Mesenchymal stem cell (in vitro differentiated cells and primary cell): ENCODE measurements around the gene CCSER1.
"Not testable (repeated sequence)": the region's sequence is repeated elsewhere in the genome, so short reads cannot be mapped to it uniquely, and the experiment has no call there.

Experiments
- DNase-seq: peaks from one replicate; pipeline ENCODE4 v3.0.0-alpha.2; 2013
- H2AFZ ChIP-seq: one replicate; pipeline ENCODE4 v1.6.1; 2013; ENCODE audit warnings: low read depth, mild to moderate bottlenecking, control low read depth, inconsistent platforms, low read length, moderate library complexity
- H2AK5ac ChIP-seq: 2 replicates; pipeline ENCODE4 v1.6.1; 2013; ENCODE audit warnings: low read length, moderate library complexity, mild to moderate bottlenecking, inconsistent platforms; ENCODE audit not compliant: severe bottlenecking
- H2BK120ac ChIP-seq: one replicate; pipeline ENCODE4 v1.6.1; 2013; ENCODE audit warnings: low read depth, mild to moderate bottlenecking, inconsistent platforms, low read length, moderate library complexity
- H2BK12ac ChIP-seq, 2 experiments: one replicate each; pipeline ENCODE4 v1.6.1; 2013; ENCODE audit warnings: inconsistent platforms in 2 of 2, low read length in 2 of 2, mild to moderate bottlenecking in 2 of 2, moderate library complexity in 2 of 2, control low read depth in 1 of 2
- H2BK15ac ChIP-seq: one replicate; pipeline ENCODE4 v1.6.1; 2013; ENCODE audit warnings: mild to moderate bottlenecking, low read depth, inconsistent platforms; ENCODE audit not compliant: poor library complexity, severe bottlenecking
- H2BK5ac ChIP-seq: 2 replicates; pipeline ENCODE4 v1.6.1; 2013; ENCODE audit warnings: low read depth, mild to moderate bottlenecking, low read length, control low read depth, inconsistent platforms; ENCODE audit not compliant: poor library complexity, severe bottlenecking
- H3K14ac ChIP-seq, 2 experiments: one replicate each; pipeline ENCODE4 v1.6.1; 2013; ENCODE audit warnings: inconsistent platforms in 2 of 2, low read length in 2 of 2, control low read depth in 1 of 2, mild to moderate bottlenecking in 1 of 2, moderate library complexity in 1 of 2
- H3K18ac ChIP-seq, 2 experiments: one replicate each; pipeline ENCODE4 v1.6.1; 2013; ENCODE audit warnings: inconsistent platforms in 2 of 2, low read length in 2 of 2, control low read depth in 1 of 2, low read depth in 1 of 2, mild to moderate bottlenecking in 1 of 2
- H3K23ac ChIP-seq, 2 experiments: one replicate each; pipeline ENCODE4 v1.6.1; 2013; ENCODE audit warnings: inconsistent platforms in 2 of 2, low read length in 2 of 2, mild to moderate bottlenecking in 2 of 2, moderate library complexity in 2 of 2, control low read depth in 1 of 2
- H3K27ac ChIP-seq: 2 replicates; pipeline ENCODE4 v1.5.1; 2013; ENCODE audit warnings: mild to moderate bottlenecking, moderate library complexity, low read length, control low read depth, inconsistent platforms; ENCODE audit not compliant: poor library complexity, severe bottlenecking
- H3K27me3 ChIP-seq, 2 experiments: 2 replicates each; pipeline versions ENCODE4 v1.6.1 to v1.7.0; 2013; ENCODE audit warnings: low read length in 2 of 2, mild to moderate bottlenecking in 2 of 2, moderate library complexity in 2 of 2, control low read depth in 1 of 2, inconsistent platforms in 1 of 2; ENCODE audit not compliant: control insufficient read depth in 1 of 2, insufficient read depth in 1 of 2
- H3K36me3 ChIP-seq, 2 experiments: 2 replicates each; pipeline versions ENCODE4 v1.6.1 to v1.7.0; 2013; ENCODE audit warnings: low read length in 2 of 2, control low read depth in 1 of 2, inconsistent platforms in 1 of 2, low read depth in 1 of 2, mild to moderate bottlenecking in 1 of 2; ENCODE audit not compliant: insufficient read depth in 2 of 2, control insufficient read depth in 1 of 2
- H3K4ac ChIP-seq, 2 experiments: one replicate each; pipeline ENCODE4 v1.6.1; 2013; ENCODE audit warnings: inconsistent platforms in 2 of 2, low read length in 2 of 2, mild to moderate bottlenecking in 2 of 2, moderate library complexity in 2 of 2, control low read depth in 1 of 2, low read depth in 1 of 2
- H3K4me1 ChIP-seq: 2 replicates; pipeline ENCODE4 v1.6.1; 2013; ENCODE audit warnings: low read depth, low read length, control low read depth; ENCODE audit not compliant: control insufficient read depth, insufficient read depth
- H3K4me2 ChIP-seq: 2 replicates; pipeline ENCODE4 v1.6.1; 2013; ENCODE audit warnings: low read length, mild to moderate bottlenecking, inconsistent platforms; ENCODE audit not compliant: poor library complexity, severe bottlenecking
- H3K4me3 ChIP-seq, 2 experiments: 2 replicates each; pipeline versions ENCODE4 v1.5.1 to v1.7.0; 2013; ENCODE audit warnings: low read length in 2 of 2, mild to moderate bottlenecking in 2 of 2, control low read depth in 1 of 2, low read depth in 1 of 2; ENCODE audit not compliant: insufficient read depth in 1 of 2
- H3K79me1 ChIP-seq: replicated peaks from 2 replicates; pipeline ENCODE4 v1.6.1; 2013; ENCODE audit warnings: mild to moderate bottlenecking, control low read depth, low read length, inconsistent platforms; ENCODE audit not compliant: poor library complexity, severe bottlenecking
- H3K9ac ChIP-seq: 2 replicates; pipeline ENCODE4 v1.7.0; 2013; ENCODE audit warnings: mild to moderate bottlenecking, low read length, moderate library complexity
- H3K9me3 ChIP-seq: 2 replicates; pipeline ENCODE4 v1.7.0; 2013; ENCODE audit warnings: mild to moderate bottlenecking, low read length; ENCODE audit not compliant: control insufficient read depth
- H4K8ac ChIP-seq: one replicate; pipeline ENCODE4 v1.6.1; 2013; ENCODE audit warnings: inconsistent platforms, mild to moderate bottlenecking, low read length, moderate library complexity
- H4K91ac ChIP-seq: one replicate; pipeline ENCODE4 v1.6.1; 2013; ENCODE audit warnings: mild to moderate bottlenecking, low read length, inconsistent platforms
- WGBS: methylation state at CpG from one replicate; pipeline ENCODE4 v1.1.7; 2013; ENCODE audit warnings: mixed read lengths; 5-methylcytosine and 5-hydroxymethylcytosine counted together

CCSER1 gene

DNA sequence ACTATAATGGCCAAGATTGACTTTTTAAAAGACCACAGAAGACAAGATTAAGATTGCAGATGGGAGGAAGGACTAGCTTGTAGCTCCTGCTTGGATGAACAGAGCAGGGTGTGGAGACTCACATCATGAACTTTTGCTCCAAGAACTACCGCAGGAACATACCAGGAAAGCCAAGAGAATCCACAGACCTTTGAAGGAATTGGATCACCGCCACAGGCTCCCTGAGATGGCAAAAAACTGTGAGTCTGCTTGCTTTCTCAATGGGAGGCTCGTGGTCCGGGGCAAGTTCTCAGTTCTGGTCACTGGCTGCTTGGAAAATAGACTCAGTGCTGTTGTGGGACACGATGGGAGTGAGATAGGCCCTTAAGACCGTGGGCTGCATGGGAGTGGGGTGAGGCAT, 276.6 kb downstream of the CCSER1 start:
- Histone ChIP-seq H3K27me3 (no peaks in the 10 kb centered on the region), H3K14ac (no peak overlapping the region), H3K79me1 (no peaks in the 10 kb centered on the region), H3K4ac (no peak overlapping the region), H2BK5ac (no peak overlapping the region), H3K9me3 (no peaks in the 10 kb centered on the region), H2BK15ac (no peak overlapping the region), H3K23ac (no peak overlapping the region), H3K9ac (no peak overlapping the region), H2BK12ac (no peak overlapping the region), H4K8ac (no peak overlapping the region), H2AFZ (no peak overlapping the region), H4K91ac (no peak overlapping the region), H2BK120ac (no peak overlapping the region), H3K18ac (no peak overlapping the region), H3K4me1 (peaks cover 1% of the 10 kb centered on the region), H2AK5ac (no peak overlapping the region), H3K27ac (no peak overlapping the region), H3K4me3 (no peak overlapping the region), H3K36me3 (no peaks in the 10 kb centered on the region), H3K4me2 (no peak overlapping the region)
- 72% methylated on average over 6 of the region's 6 CpGs for WGBS
- no peak for DNase-seq

DNA sequence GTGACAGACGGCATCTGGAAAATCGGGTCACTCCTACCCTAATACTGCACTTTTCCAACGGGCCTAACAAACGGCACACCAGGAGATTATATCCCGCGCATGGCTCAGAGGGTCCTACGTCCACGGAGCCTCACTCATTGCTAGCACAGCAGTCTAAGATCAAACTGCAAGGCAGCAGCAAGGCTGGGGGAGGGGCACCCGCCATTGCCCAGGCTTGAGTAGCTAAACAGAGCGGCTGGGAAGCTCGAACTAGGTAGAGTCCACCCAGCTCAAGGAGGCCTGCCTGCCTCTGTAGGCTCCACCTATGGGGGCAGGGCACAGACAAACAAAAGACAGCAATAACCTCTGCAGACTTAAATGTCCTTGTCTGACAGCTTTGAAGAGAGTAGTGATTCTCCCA, 280.7 kb downstream of the CCSER1 start:
- H2AK5ac ChIP-seq, H3K14ac ChIP-seq, H3K4ac ChIP-seq, H3K27me3 ChIP-seq, H4K91ac ChIP-seq, DNase-seq, H2AFZ ChIP-seq, H3K27ac ChIP-seq, H2BK15ac ChIP-seq, H3K4me3 ChIP-seq, H4K8ac ChIP-seq, H3K9me3 ChIP-seq, H3K4me2 ChIP-seq, H2BK120ac ChIP-seq, H2BK12ac ChIP-seq, H3K9ac ChIP-seq, H3K18ac ChIP-seq, H3K36me3 ChIP-seq, H3K4me1 ChIP-seq, H2BK5ac ChIP-seq, H3K79me1 ChIP-seq, H3K23ac ChIP-seq: not testable (repeated sequence)
- WGBS = 93% methylated on average over 11 of the region's 11 CpGs

GRCh38 chr4:90412786-90413185, 285.6 kb downstream of the CCSER1 start:
- not testable (repeated sequence) for H3K36me3 ChIP-seq, H3K79me1 ChIP-seq, H3K4me2 ChIP-seq, H4K8ac ChIP-seq, H3K9me3 ChIP-seq, H3K18ac ChIP-seq, H2BK15ac ChIP-seq, H3K23ac ChIP-seq, H3K14ac ChIP-seq, DNase-seq, H3K27me3 ChIP-seq, H3K27ac ChIP-seq, H2AFZ ChIP-seq, H2BK5ac ChIP-seq, H2BK120ac ChIP-seq, H3K4ac ChIP-seq, H3K4me1 ChIP-seq, H3K4me3 ChIP-seq, H2BK12ac ChIP-seq, H4K91ac ChIP-seq, H3K9ac ChIP-seq, H2AK5ac ChIP-seq

DNA sequence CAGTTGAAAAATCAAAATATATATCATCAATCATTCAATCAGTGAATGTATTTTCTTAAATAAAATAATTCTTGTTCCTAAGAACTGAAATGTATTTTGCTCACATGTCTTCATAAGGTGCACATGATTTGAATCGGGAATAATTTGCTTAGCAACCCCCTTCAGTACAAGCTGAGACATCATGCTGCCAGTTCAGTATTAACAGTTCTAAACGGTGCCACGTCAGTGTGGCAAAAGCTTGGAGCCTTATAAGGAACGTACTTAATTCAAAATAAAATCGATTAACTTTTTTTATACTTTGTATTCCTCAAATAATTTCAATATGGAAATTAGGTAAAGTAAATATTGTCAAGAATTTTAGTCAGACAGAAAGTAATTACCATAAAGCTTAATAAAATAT, 287.9 kb downstream of the CCSER1 start:
- H2BK15ac ChIP-seq = no peak overlapping the region
- 100% methylated on average over 1 of the region's 5 CpGs for WGBS
- no peak overlapping the region for H3K23ac ChIP-seq
- no peak overlapping the region for H2BK5ac ChIP-seq
- H2BK12ac ChIP-seq = no peak overlapping the region
- H3K9ac ChIP-seq = no peak overlapping the region
- no peak overlapping the region for H3K18ac ChIP-seq
- no peaks in the 10 kb centered on the region for H3K4me1 ChIP-seq
- no peak overlapping the region for H3K4ac ChIP-seq
- H3K27ac ChIP-seq = no peak overlapping the region
- DNase-seq = no peak
- no peak overlapping the region for H2AK5ac ChIP-seq
- H3K4me2 ChIP-seq = no peak overlapping the region
- no peaks in the 10 kb centered on the region for H3K9me3 ChIP-seq
- no peak overlapping the region for H2AFZ ChIP-seq
- no peaks in the 10 kb centered on the region for H3K27me3 ChIP-seq
- no peaks in the 10 kb centered on the region for H3K79me1 ChIP-seq
- no peaks in the 10 kb centered on the region for H3K36me3 ChIP-seq
- H3K4me3 ChIP-seq = no peak overlapping the region
- no peak overlapping the region for H4K8ac ChIP-seq
- H3K14ac ChIP-seq = no peak overlapping the region
- H4K91ac ChIP-seq = no peak overlapping the region
- no peak overlapping the region for H2BK120ac ChIP-seq
